K562 (cell line): ENCODE measurements around the gene NOA1. TPM values are rescaled to one million over a fixed set of nuclear protein-coding genes. Genes with fewer than 3 reads are reported as not detected.

Experiments
- ATF7 ChIP-seq: fragments of 450-650 bp; IDR thresholded peaks from 2 replicates; pipeline ENCODE4 v1.7.1; 2014; ENCODE audit warnings: mild to moderate bottlenecking, moderate library complexity
- CHD4 ChIP-seq: fragments of 200-600 bp; sonication (generic); IDR thresholded peaks from 3 replicates; pipeline ENCODE4 v1.6.1; 2012; ENCODE audit warnings: low read depth, mild to moderate bottlenecking, mixed read lengths, low read length, inconsistent platforms; ENCODE audit not compliant: insufficient read depth, insufficient replicate concordance, poor library complexity, severe bottlenecking
- CSDE1 ChIP-seq, 2 experiments: fragments of 450-650 bp; IDR thresholded peaks; 2 replicates each; pipeline ENCODE4 v1.6.1; 2016; ENCODE audit warnings: mild to moderate bottlenecking in 1 of 2
- NFE2 ChIP-seq: IDR thresholded peaks from 2 replicates; pipeline ENCODE4 v1.6.1; 2014; ENCODE audit warnings: antibody characterized with exemption, low read depth
- NFIC ChIP-seq: fragments of 450-650 bp; IDR thresholded peaks from 2 replicates; pipeline ENCODE4 v1.6.1; 2017; ENCODE audit warnings: mild to moderate bottlenecking, inconsistent platforms
- PRPF4 ChIP-seq: fragments of 200-400 bp; formaldehyde crosslinking; IDR thresholded peaks from one replicate; pipeline ENCODE4 v1.6.1; 2017; ENCODE audit warnings: low read length, low read depth, mild to moderate bottlenecking; ENCODE audit not compliant: insufficient read depth, poor library complexity, severe bottlenecking
- RBFOX2 ChIP-seq: fragments of 200-400 bp; formaldehyde crosslinking; IDR thresholded peaks from 2 replicates; pipeline ENCODE4 v1.6.1; 2017; ENCODE audit warnings: low read depth, mild to moderate bottlenecking, low read length, moderate library complexity
- SIX5 ChIP-seq, 2 experiments: IDR thresholded peaks; 2 replicates each; pipeline ENCODE4 v1.6.1; 2011; ENCODE audit warnings: low read length in 2 of 2, borderline replicate concordance in 1 of 2, low read depth in 1 of 2, mild to moderate bottlenecking in 1 of 2, moderate library complexity in 1 of 2; ENCODE audit not compliant: insufficient read depth in 1 of 2
- ZBED1 ChIP-seq: IDR thresholded peaks from 2 replicates; pipeline ENCODE4 v1.6.1; 2014
- ZFP36 ChIP-seq: fragments of 150-350 bp; IDR thresholded peaks from 2 replicates; pipeline ENCODE4 v1.6.1; 2018; ENCODE audit warnings: low read length, low read depth; ENCODE audit not compliant: partially characterized antibody
- ZNF217 ChIP-seq: sonication (generic); formaldehyde crosslinking; IDR thresholded peaks from 2 replicates; pipeline ENCODE4 v1.8.0; 2022; ENCODE audit warnings: mild to moderate bottlenecking, missing genetic modification reagents
- polyA plus RNA-seq, 8 experiments: library from polyadenylated mRNA; depleted of rRNA in 4 of 8; stranded (reverse) in 5 of 8; unstranded in 3 of 8; fragments of >200 nt; fragmentation: Nextera tagmentation in 2 of 8; fragmentation: Illumina TruSeq in 1 of 8; extraction: Ambion mirVana in 2 of 8; extraction: Trizol in 1 of 8; gene quantifications; 2 replicates each; pipeline versions ENCODE4 v1.2.1 to v1.2.3, GENCODE V29; 2011 to 2014; ENCODE audit warnings: inconsistent platforms in 1 of 8, missing spikeins in 1 of 8
- total RNA-seq, 7 experiments: library from RNA; depleted of rRNA in 6 of 7; stranded (reverse); fragments of >200 nt in 6 of 7; fragmentation: Illumina TruSeq in 2 of 7; extraction: Trizol in 2 of 7; gene quantifications; 2 replicates each; pipeline versions ENCODE4 v1.2.1 to v1.2.3, GENCODE V29; 2011 to 2021; ENCODE audit warnings: low replicate concordance in 1 of 7
- TF ChIP-seq, protein P1 (sequence below): fragments of 250-450 bp; sonication (Bioruptor Pico); IDR thresholded peaks from 2 replicates; pipeline ENCODE4 v1.5.0; 2020; ENCODE audit warnings: mild to moderate bottlenecking
- TF ChIP-seq, protein P2 (sequence below), 2 experiments: fragments of 450-650 bp; formaldehyde crosslinking in 1 of 2; IDR thresholded peaks; 2 replicates each; pipeline versions ENCODE4 v1.4.0 to v1.6.1; 2014 to 2020; ENCODE audit warnings: mild to moderate bottlenecking in 2 of 2, borderline replicate concordance in 1 of 2, low read depth in 1 of 2
- TF ChIP-seq, protein P3 (sequence below): sonication (generic); formaldehyde crosslinking; IDR thresholded peaks from 2 replicates; pipeline ENCODE4 v1.8.0; 2022; ENCODE audit warnings: missing genetic modification reagents, mild to moderate bottlenecking, moderate library complexity, borderline replicate concordance
- TF ChIP-seq, protein P4 (sequence below): IDR thresholded peaks from 2 replicates; pipeline ENCODE4 v1.6.1; 2014; ENCODE audit warnings: antibody characterized with exemption

NOA1 gene
- total and polyA plus RNA-seq, 9 of the 15 experiments (the other 6 are each of a cell fraction or from before 2014, with no cell fraction given), result 2.6 to 26.6 (median 16.7) TPM

DNA sequence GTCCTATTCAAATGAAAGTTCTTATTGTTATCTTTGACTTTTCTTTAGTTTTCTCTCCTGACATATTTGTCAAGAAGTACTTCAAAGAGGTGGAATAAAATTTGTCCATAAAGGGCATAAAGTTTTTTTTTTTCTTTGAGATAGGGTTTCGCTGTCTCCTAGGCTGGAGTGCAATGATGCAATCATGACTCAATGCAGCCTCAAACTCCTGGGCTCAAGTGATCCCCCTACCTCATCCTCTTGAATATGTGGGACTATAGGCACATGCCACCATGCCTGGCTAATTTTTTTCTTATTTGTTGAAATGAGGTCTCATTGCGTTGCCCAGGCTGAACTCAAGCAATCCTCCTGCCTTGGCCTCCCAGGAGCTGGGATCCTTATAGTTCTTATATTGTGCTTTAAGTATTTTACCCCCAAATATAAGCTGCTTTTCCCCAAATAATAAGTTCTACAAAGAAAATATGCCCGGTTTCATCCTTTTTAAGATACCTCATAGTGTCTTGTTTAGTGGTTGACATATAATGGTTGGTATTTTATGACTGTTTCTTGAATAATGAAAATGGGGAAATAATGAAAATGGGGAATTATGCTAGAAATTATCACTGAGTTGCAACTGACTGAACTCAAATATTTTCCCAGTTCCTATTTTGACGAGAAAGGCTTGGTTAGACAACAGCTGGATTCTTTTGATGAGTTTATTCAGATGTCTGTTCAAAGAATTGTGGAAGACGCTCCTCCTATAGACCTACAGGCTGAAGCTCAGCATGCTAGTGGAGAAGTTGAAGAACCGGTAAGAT is 12.9 kb upstream of the NOA1 start (continued):
- TF ChIP-seq SIX5 (IDR thresholded peaks at IDR 0.05; ENCODE audit: borderline replicate concordance in 1 of 2, insufficient read depth in 1 of 2, low read depth in 1 of 2, low read length in 2 of 2) (no peak), ZFP36 (no peak), CHD4 (no peak), PRPF4 (no peak), ATF7 (peak; percentile 85), ZBED1 (no peak), ZNF217 (CRISPR knock-in tag) (no peak), NFIC (no peak), NFE2 (no peak), CSDE1 (IDR thresholded peaks at IDR 0.05) (no peak), RBFOX2 (no peak)
- TF ChIP-seq, protein P1, sequence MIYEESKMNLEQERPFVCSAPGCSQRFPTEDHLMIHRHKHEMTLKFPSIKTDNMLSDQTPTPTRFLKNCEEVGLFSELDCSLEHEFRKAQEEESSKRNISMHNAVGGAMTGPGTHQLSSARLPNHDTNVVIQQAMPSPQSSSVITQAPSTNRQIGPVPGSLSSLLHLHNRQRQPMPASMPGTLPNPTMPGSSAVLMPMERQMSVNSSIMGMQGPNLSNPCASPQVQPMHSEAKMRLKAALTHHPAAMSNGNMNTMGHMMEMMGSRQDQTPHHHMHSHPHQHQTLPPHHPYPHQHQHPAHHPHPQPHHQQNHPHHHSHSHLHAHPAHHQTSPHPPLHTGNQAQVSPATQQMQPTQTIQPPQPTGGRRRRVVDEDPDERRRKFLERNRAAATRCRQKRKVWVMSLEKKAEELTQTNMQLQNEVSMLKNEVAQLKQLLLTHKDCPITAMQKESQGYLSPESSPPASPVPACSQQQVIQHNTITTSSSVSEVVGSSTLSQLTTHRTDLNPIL (CRISPR knock-in tag), result no peak
- TF ChIP-seq, protein P2, sequence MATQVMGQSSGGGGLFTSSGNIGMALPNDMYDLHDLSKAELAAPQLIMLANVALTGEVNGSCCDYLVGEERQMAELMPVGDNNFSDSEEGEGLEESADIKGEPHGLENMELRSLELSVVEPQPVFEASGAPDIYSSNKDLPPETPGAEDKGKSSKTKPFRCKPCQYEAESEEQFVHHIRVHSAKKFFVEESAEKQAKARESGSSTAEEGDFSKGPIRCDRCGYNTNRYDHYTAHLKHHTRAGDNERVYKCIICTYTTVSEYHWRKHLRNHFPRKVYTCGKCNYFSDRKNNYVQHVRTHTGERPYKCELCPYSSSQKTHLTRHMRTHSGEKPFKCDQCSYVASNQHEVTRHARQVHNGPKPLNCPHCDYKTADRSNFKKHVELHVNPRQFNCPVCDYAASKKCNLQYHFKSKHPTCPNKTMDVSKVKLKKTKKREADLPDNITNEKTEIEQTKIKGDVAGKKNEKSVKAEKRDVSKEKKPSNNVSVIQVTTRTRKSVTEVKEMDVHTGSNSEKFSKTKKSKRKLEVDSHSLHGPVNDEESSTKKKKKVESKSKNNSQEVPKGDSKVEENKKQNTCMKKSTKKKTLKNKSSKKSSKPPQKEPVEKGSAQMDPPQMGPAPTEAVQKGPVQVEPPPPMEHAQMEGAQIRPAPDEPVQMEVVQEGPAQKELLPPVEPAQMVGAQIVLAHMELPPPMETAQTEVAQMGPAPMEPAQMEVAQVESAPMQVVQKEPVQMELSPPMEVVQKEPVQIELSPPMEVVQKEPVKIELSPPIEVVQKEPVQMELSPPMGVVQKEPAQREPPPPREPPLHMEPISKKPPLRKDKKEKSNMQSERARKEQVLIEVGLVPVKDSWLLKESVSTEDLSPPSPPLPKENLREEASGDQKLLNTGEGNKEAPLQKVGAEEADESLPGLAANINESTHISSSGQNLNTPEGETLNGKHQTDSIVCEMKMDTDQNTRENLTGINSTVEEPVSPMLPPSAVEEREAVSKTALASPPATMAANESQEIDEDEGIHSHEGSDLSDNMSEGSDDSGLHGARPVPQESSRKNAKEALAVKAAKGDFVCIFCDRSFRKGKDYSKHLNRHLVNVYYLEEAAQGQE (IDR thresholded peaks at IDR 0.05; ENCODE audit: borderline replicate concordance), result no peak
- TF ChIP-seq, protein P2 (CRISPR knock-in tag; IDR thresholded peaks at IDR 0.05; ENCODE audit: low read depth), result no peak
- TF ChIP-seq, protein P3, sequence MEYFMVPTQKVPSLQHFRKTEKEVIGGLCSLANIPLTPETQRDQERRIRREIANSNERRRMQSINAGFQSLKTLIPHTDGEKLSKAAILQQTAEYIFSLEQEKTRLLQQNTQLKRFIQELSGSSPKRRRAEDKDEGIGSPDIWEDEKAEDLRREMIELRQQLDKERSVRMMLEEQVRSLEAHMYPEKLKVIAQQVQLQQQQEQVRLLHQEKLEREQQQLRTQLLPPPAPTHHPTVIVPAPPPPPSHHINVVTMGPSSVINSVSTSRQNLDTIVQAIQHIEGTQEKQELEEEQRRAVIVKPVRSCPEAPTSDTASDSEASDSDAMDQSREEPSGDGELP (CRISPR knock-in tag), result no peak
- TF ChIP-seq, protein P4, sequence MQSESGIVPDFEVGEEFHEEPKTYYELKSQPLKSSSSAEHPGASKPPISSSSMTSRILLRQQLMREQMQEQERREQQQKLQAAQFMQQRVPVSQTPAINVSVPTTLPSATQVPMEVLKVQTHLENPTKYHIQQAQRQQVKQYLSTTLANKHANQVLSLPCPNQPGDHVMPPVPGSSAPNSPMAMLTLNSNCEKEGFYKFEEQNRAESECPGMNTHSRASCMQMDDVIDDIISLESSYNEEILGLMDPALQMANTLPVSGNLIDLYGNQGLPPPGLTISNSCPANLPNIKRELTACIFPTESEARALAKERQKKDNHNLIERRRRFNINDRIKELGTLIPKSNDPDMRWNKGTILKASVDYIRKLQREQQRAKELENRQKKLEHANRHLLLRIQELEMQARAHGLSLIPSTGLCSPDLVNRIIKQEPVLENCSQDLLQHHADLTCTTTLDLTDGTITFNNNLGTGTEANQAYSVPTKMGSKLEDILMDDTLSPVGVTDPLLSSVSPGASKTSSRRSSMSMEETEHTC, result no peak
